GM18498 (cell line): Measurements from ENCODE around the gene DAPP1.
"Not testable (repeated sequence)": the region's sequence is repeated elsewhere in the genome, so short reads cannot be mapped to it uniquely, and the experiment has no call there.

Experiments
- ATAC-seq: cut with Tn5 transposase; IDR thresholded peaks from one replicate; pipeline ENCODE4 v1.9.1; 2021; ENCODE audit warnings: mild to moderate bottlenecking, moderate library complexity; ENCODE audit not compliant: unreplicated experiment

Gene DAPP1

GRCh38 chr4:99824070-99824599, 7.5 kb downstream of the DAPP1 start:
- ATAC-seq: no peak

- no peak for ATAC-seq
Observed at GRCh38 chr4:99825272-99825671, 8.6 kb downstream of the DAPP1 start.

GRCh38 chr4:99826016-99826415, 9.4 kb downstream of the DAPP1 start:
- no peak for ATAC-seq

- ATAC-seq: no peak
Observed at GRCh38 chr4:99827454-99827853, 10.8 kb downstream of the DAPP1 start.

GRCh38 chr4:99827857-99828256, 11.2 kb downstream of the DAPP1 start:
- no peak for ATAC-seq

- no peak for ATAC-seq
Observed at GRCh38 chr4:99828477-99828876, 11.8 kb downstream of the DAPP1 start.

- not testable (repeated sequence) for ATAC-seq
Observed at GRCh38 chr4:99830051-99830450, 13.4 kb downstream of the DAPP1 start.

GRCh38 chr4:99832321-99832720, 15.7 kb downstream of the DAPP1 start:
- no peak for ATAC-seq

- ATAC-seq: no peak
Observed at GRCh38 chr4:99832758-99833157, 16.1 kb downstream of the DAPP1 start.

GRCh38 chr4:99833756-99834155, 17.1 kb downstream of the DAPP1 start:
- no peak for ATAC-seq

- no peak for ATAC-seq
Observed at GRCh38 chr4:99834569-99834968, 17.9 kb downstream of the DAPP1 start.

- no peak for ATAC-seq
Observed at GRCh38 chr4:99835942-99836341, 19.3 kb downstream of the DAPP1 start.

- no peak for ATAC-seq
Observed at GRCh38 chr4:99838927-99839326, 22.3 kb downstream of the DAPP1 start.

GRCh38 chr4:99841129-99841528, 24.5 kb downstream of the DAPP1 start:
- no peak for ATAC-seq

- no peak for ATAC-seq
Observed at GRCh38 chr4:99843413-99843812, 26.8 kb downstream of the DAPP1 start.

- no peak for ATAC-seq
Observed at GRCh38 chr4:99844048-99844447, 27.4 kb downstream of the DAPP1 start.

GRCh38 chr4:99845179-99845578, 28.6 kb downstream of the DAPP1 start:
- no peak for ATAC-seq

- peak; percentile 36 for ATAC-seq
Observed at GRCh38 chr4:99845708-99846469, 29.3 kb downstream of the DAPP1 start.

- ATAC-seq: no peak
Observed at GRCh38 chr4:99846891-99847290, 30.3 kb downstream of the DAPP1 start.

- ATAC-seq: peak; percentile 68
Observed at GRCh38 chr4:99847362-99847976, 30.8 kb downstream of the DAPP1 start.

GRCh38 chr4:99848591-99849001, 32.0 kb downstream of the DAPP1 start:
- ATAC-seq: peak; percentile 48

- no peak for ATAC-seq
Observed at GRCh38 chr4:99852199-99852749, 35.6 kb downstream of the DAPP1 start.
